Measurements from ENCODE around the gene ATL1. TPM values are rescaled to one million over a fixed set of nuclear protein-coding genes. Genes with fewer than 3 reads are reported as not detected.
A peak's percentile ranks its signal among the peaks of the same experiment; 100 is the strongest.

The ATL1 gene
- total and polyA plus RNA-seq, 4 donors = 2.0 to 8.7 (median 4.7) TPM

- TF ChIP-seq CTCF (IDR thresholded peaks at IDR 0.05; ENCODE audit: control extremely low read depth, extremely low read depth) = no peak
- Histone ChIP-seq H3K9ac (ENCODE audit: insufficient read depth in 1 of 2, low read length in 2 of 2) (peak overlapping the region in 1 of 2 donors; percentile 64), H3K27ac (ENCODE audit: low read depth in 1 of 2, low read length in 1 of 2) (peak overlapping the region; percentile 48 to 95), H3K9me3 (ENCODE audit: control insufficient read depth in 4 of 4, insufficient read depth in 3 of 4, low read length in 3 of 4) (no peaks in the 10 kb centered on the region), H3K36me3 (ENCODE audit: control insufficient read depth in 4 of 4, insufficient read depth in 4 of 4, low read length in 4 of 4) (no peaks in the 10 kb centered on the region), H3K27me3 (ENCODE audit: control insufficient read depth in 3 of 3, insufficient read depth in 3 of 3, low read length in 2 of 3) (no peaks in the 10 kb centered on the region), H3K4me3 (peak overlapping the region; percentile 75), H3K4me1 (ENCODE audit: control insufficient read depth in 5 of 5, insufficient read depth in 5 of 5, low read length in 5 of 5) (peaks cover 0 to 13% (median 0%) of the 10 kb centered on the region in 5 donors)
- peak; percentile 90 for ATAC-seq (ENCODE audit: insufficient read depth, low FRiP score)
- 0% methylated on average over 21 of the region's 21 CpGs for WGBS, 2 donors
- DNase-seq = peak; percentile 75 to 86 (median 81)
Observed at GRCh38 chr14:50560931-50561285, 963 bp downstream of the ATL1 start.

GRCh38 chr14:50562841-50563240 lies 2.9 kb downstream of the ATL1 start:
- H3K9ac ChIP-seq (ENCODE audit: insufficient read depth in 1 of 2, low read length in 2 of 2) = no peak overlapping the region
- no peak for ATAC-seq (ENCODE audit: insufficient read depth, low FRiP score)
- no peak for TF ChIP-seq CTCF (IDR thresholded peaks at IDR 0.05; ENCODE audit: control extremely low read depth, extremely low read depth)
- H3K4me1 ChIP-seq (ENCODE audit: control insufficient read depth in 5 of 5, insufficient read depth in 5 of 5, low read length in 5 of 5) = peaks cover 0 to 13% (median 0%) of the 10 kb centered on the region in 5 donors
- no peak overlapping the region for H3K27ac ChIP-seq (ENCODE audit: low read depth in 1 of 2, low read length in 1 of 2)
- no peaks in the 10 kb centered on the region for H3K9me3 ChIP-seq (ENCODE audit: control insufficient read depth in 4 of 4, insufficient read depth in 3 of 4, low read length in 3 of 4)
- no peak for DNase-seq
- no peaks in the 10 kb centered on the region for H3K36me3 ChIP-seq (ENCODE audit: control insufficient read depth in 4 of 4, insufficient read depth in 4 of 4, low read length in 4 of 4)
- no peaks in the 10 kb centered on the region for H3K27me3 ChIP-seq (ENCODE audit: control insufficient read depth in 3 of 3, insufficient read depth in 3 of 3, low read length in 2 of 3)
- WGBS, 2 donors = 83 to 91% methylated on average over 1 of the region's 1 CpG
- H3K4me3 ChIP-seq = no peak overlapping the region

- H3K9ac ChIP-seq (ENCODE audit: insufficient read depth in 1 of 2, low read length in 2 of 2) = no peak overlapping the region
- peaks cover 0 to 19% (median 8%) of the 10 kb centered on the region in 4 donors for H3K9me3 ChIP-seq (ENCODE audit: control insufficient read depth in 4 of 4, insufficient read depth in 3 of 4, low read length in 3 of 4)
- H3K36me3 ChIP-seq (ENCODE audit: control insufficient read depth in 4 of 4, insufficient read depth in 4 of 4, low read length in 4 of 4) = no peaks in the 10 kb centered on the region
- H3K27ac ChIP-seq (ENCODE audit: low read depth in 1 of 2, low read length in 1 of 2) = no peak overlapping the region
- no peaks in the 10 kb centered on the region for H3K4me1 ChIP-seq (ENCODE audit: control insufficient read depth in 5 of 5, insufficient read depth in 5 of 5, low read length in 5 of 5)
- no peak overlapping the region for H3K4me3 ChIP-seq
- no peaks in the 10 kb centered on the region for H3K27me3 ChIP-seq (ENCODE audit: control insufficient read depth in 3 of 3, insufficient read depth in 3 of 3, low read length in 2 of 3)
- TF ChIP-seq CTCF (IDR thresholded peaks at IDR 0.05; ENCODE audit: control extremely low read depth, extremely low read depth) = no peak
- no peak for ATAC-seq (ENCODE audit: insufficient read depth, low FRiP score)
- DNase-seq = no peak
Observed at GRCh38 chr14:50569714-50570274, 9.8 kb downstream of the ATL1 start.

- no peak for DNase-seq
- H3K9ac ChIP-seq (ENCODE audit: insufficient read depth in 1 of 2, low read length in 2 of 2) = no peak overlapping the region
- H3K4me3 ChIP-seq = no peak overlapping the region
Observed at GRCh38 chr14:50573862-50574261, 13.9 kb downstream of the ATL1 start.

More at GRCh38 chr14:50573862-50574261, 13.9 kb downstream of the ATL1 start:
- Histone ChIP-seq H3K27ac (ENCODE audit: low read depth in 1 of 2, low read length in 1 of 2) (no peak overlapping the region), H3K27me3 (ENCODE audit: control insufficient read depth in 3 of 3, insufficient read depth in 3 of 3, low read length in 2 of 3) (no peaks in the 10 kb centered on the region), H3K9me3 (ENCODE audit: control insufficient read depth in 4 of 4, insufficient read depth in 3 of 4, low read length in 3 of 4) (peaks cover 0 to 17% (median 8%) of the 10 kb centered on the region in 4 donors), H3K36me3 (ENCODE audit: control insufficient read depth in 4 of 4, insufficient read depth in 4 of 4, low read length in 4 of 4) (no peaks in the 10 kb centered on the region), H3K4me1 (ENCODE audit: control insufficient read depth in 5 of 5, insufficient read depth in 5 of 5, low read length in 5 of 5) (no peaks in the 10 kb centered on the region)
- no peak for TF ChIP-seq CTCF (IDR thresholded peaks at IDR 0.05; ENCODE audit: control extremely low read depth, extremely low read depth)
- WGBS, 2 donors = 86 to 98% methylated on average over 2 of the region's 2 CpGs
- ATAC-seq (ENCODE audit: insufficient read depth, low FRiP score) = no peak
